Measurements from ENCODE around the gene WASHC2C. TPM values are rescaled to one million over a fixed set of nuclear protein-coding genes. Genes with fewer than 3 reads are reported as not detected.

The WASHC2C gene, protein sequence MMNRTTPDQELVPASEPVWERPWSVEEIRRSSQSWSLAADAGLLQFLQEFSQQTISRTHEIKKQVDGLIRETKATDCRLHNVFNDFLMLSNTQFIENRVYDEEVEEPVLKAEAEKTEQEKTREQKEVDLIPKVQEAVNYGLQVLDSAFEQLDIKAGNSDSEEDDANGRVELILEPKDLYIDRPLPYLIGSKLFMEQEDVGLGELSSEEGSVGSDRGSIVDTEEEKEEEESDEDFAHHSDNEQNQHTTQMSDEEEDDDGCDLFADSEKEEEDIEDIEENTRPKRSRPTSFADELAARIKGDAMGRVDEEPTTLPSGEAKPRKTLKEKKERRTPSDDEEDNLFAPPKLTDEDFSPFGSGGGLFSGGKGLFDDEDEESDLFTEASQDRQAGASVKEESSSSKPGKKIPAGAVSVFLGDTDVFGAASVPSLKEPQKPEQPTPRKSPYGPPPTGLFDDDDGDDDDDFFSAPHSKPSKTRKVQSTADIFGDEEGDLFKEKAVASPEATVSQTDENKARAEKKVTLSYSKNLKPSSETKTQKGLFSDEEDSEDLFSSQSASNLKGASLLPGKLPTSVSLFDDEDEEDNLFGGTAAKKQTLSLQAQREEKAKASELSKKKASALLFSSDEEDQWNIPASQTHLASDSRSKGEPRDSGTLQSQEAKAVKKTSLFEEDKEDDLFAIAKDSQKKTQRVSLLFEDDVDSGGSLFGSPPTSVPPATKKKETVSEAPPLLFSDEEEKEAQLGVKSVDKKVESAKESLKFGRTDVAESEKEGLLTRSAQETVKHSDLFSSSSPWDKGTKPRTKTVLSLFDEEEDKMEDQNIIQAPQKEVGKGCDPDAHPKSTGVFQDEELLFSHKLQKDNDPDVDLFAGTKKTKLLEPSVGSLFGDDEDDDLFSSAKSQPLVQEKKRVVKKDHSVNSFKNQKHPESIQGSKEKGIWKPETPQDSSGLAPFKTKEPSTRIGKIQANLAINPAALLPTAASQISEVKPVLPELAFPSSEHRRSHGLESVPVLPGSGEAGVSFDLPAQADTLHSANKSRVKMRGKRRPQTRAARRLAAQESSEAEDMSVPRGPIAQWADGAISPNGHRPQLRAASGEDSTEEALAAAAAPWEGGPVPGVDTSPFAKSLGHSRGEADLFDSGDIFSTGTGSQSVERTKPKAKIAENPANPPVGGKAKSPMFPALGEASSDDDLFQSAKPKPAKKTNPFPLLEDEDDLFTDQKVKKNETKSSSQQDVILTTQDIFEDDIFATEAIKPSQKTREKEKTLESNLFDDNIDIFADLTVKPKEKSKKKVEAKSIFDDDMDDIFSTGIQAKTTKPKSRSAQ (N-terminal part only)
- 35.4 and 40.2 TPM in 2 replicates for total RNA-seq

GRCh38 chr10:45726703-45727420 lies at the start of gene WASHC2C:
Gene WASHC2C, plus strand, starts transcription at chr10:45727266. Its CDS starts 52 bp downstream, at chr10:45727318.

Other genes starting within 250 kb of the WASHC2C start
- 3.5 and 4.8 TPM in 2 replicates for gene ZFAND4, start 54.5 kb upstream of the WASHC2C start, total RNA-seq
- gene AGAP4, start 120.2 kb downstream of the WASHC2C start, total RNA-seq = 4.0 and 4.5 TPM in 2 replicates
- gene TIMM23, start 245.2 kb downstream of the WASHC2C start, total RNA-seq = 75.8 and 95.5 TPM in 2 replicates